ENCODE measurements around the gene NCOA6. TPM values are rescaled to one million over a fixed set of nuclear protein-coding genes. Genes with fewer than 3 reads are reported as not detected.

The NCOA6 gene
- total RNA-seq, 4 donors from 2014 or later, result 16.9 to 26.1 (median 24.0) TPM

GRCh38 chr20:34774886-34775285, 50.6 kb downstream of the NCOA6 start:
- no peak overlapping the region for H3K4me3 ChIP-seq
- no peaks in the 10 kb centered on the region for H3K27me3 ChIP-seq
- H3K27ac ChIP-seq, result no peak overlapping the region
- TF ChIP-seq POLR2A (IDR thresholded peaks at IDR 0.05), result no peak
- TF ChIP-seq CTCF (IDR thresholded peaks at IDR 0.05), result no peak
- no peak for TF ChIP-seq EP300 (IDR thresholded peaks at IDR 0.05)
- H3K4me1 ChIP-seq, result no peaks in the 10 kb centered on the region
- H3K36me3 ChIP-seq, result peaks cover 0 to 78% (median 0%) of the 10 kb centered on the region in 3 donors
- DNase-seq (ENCODE audit: low spot score in 2 of 2), result no peak
- H3K9me3 ChIP-seq, result no peaks in the 10 kb centered on the region

- no peaks in the 10 kb centered on the region for H3K9me3 ChIP-seq
- TF ChIP-seq CTCF (IDR thresholded peaks at IDR 0.05), result no peak
- no peak for TF ChIP-seq POLR2A (IDR thresholded peaks at IDR 0.05)
- no peak for TF ChIP-seq EP300 (IDR thresholded peaks at IDR 0.05)
- no peak for DNase-seq (ENCODE audit: low spot score in 2 of 2)
- H3K4me1 ChIP-seq, result peaks cover 0 to 2% (median 0%) of the 10 kb centered on the region in 4 donors
- H3K27ac ChIP-seq, result no peak overlapping the region
- no peaks in the 10 kb centered on the region for H3K27me3 ChIP-seq
- 81 to 83% methylated on average over 3 of the region's 3 CpGs for WGBS, 2 donors
- H3K36me3 ChIP-seq, result peaks cover 0 to 74% (median 0%) of the 10 kb centered on the region in 3 donors
- H3K4me3 ChIP-seq, result no peak overlapping the region
These were observed 51.0 kb downstream of the NCOA6 start for GRCh38 chr20:34774449-34774848.

GRCh38 chr20:34773726-34774125, 51.7 kb downstream of the NCOA6 start:
- Histone ChIP-seq H3K4me1 (peaks cover 0 to 4% (median 0%) of the 10 kb centered on the region in 4 donors), H3K27ac (no peak overlapping the region), H3K4me3 (no peak overlapping the region), H3K36me3 (peaks cover 0 to 67% (median 0%) of the 10 kb centered on the region in 3 donors), H3K9me3 (no peaks in the 10 kb centered on the region), H3K27me3 (no peaks in the 10 kb centered on the region)
- WGBS, 2 donors, result 47 to 81% methylated on average over 1 of the region's 1 CpG
- no peak for DNase-seq (ENCODE audit: low spot score in 2 of 2)
- TF ChIP-seq EP300 (IDR thresholded peaks at IDR 0.05) (no peak), POLR2A (IDR thresholded peaks at IDR 0.05) (no peak), CTCF (IDR thresholded peaks at IDR 0.05) (no peak)

- no peaks in the 10 kb centered on the region for H3K9me3 ChIP-seq
- no peak overlapping the region for H3K27ac ChIP-seq
- H3K4me3 ChIP-seq, result no peak overlapping the region
- no peaks in the 10 kb centered on the region for H3K27me3 ChIP-seq
- TF ChIP-seq POLR2A (IDR thresholded peaks at IDR 0.05), result no peak
- no peak for TF ChIP-seq CTCF (IDR thresholded peaks at IDR 0.05)
- H3K36me3 ChIP-seq, result peaks cover 0 to 67% (median 2%) of the 10 kb centered on the region in 3 donors
- no peak for DNase-seq (ENCODE audit: low spot score in 2 of 2)
- WGBS, 2 donors, result 71 to 80% methylated on average over 3 of the region's 3 CpGs
- H3K4me1 ChIP-seq, result peaks cover 0 to 4% (median 0%) of the 10 kb centered on the region in 4 donors
These were observed 53.0 kb downstream of the NCOA6 start for GRCh38 chr20:34772437-34772836.

- no peak for TF ChIP-seq EP300 (IDR thresholded peaks at IDR 0.05)
- no peak for TF ChIP-seq CTCF (IDR thresholded peaks at IDR 0.05)
- no peak for TF ChIP-seq POLR2A (IDR thresholded peaks at IDR 0.05)
- Histone ChIP-seq H3K36me3 (peaks cover 0 to 73% (median 3%) of the 10 kb centered on the region in 3 donors), H3K9me3 (no peaks in the 10 kb centered on the region), H3K4me1 (peaks cover 0 to 4% (median 0%) of the 10 kb centered on the region in 4 donors), H3K27me3 (no peaks in the 10 kb centered on the region), H3K27ac (no peak overlapping the region), H3K4me3 (no peak overlapping the region)
- DNase-seq (ENCODE audit: low spot score in 2 of 2), result no peak
- WGBS, 2 donors, result 82 to 89% methylated on average over 3 of the region's 3 CpGs
These were observed 53.8 kb downstream of the NCOA6 start for GRCh38 chr20:34771680-34772081.

Measured in tibial nerve (tissue), 4 donors.